Ishikawa (cell line): ENCODE measurements around the gene ZNF688.

Experiments used
- CREB1 ChIP-seq: IDR thresholded peaks from 2 replicates; pipeline ENCODE4 v1.6.1; 2012; ENCODE audit warnings: low read depth
- EGR1 ChIP-seq: IDR thresholded peaks from 2 replicates; pipeline ENCODE4 v1.6.1; 2012
- EP300 ChIP-seq: IDR thresholded peaks from 2 replicates; pipeline ENCODE4 v1.6.1; 2012; ENCODE audit warnings: borderline replicate concordance
- MAX ChIP-seq: IDR thresholded peaks from 2 replicates; pipeline ENCODE4 v1.6.1; 2012
- NFIC ChIP-seq: IDR thresholded peaks from 2 replicates; pipeline ENCODE4 v1.6.1; 2012
- RAD21 ChIP-seq: IDR thresholded peaks from 2 replicates; pipeline ENCODE4 v1.6.1; 2012; ENCODE audit warnings: low read depth
- REST ChIP-seq: IDR thresholded peaks from 2 replicates; pipeline ENCODE4 v1.6.1; 2012; ENCODE audit warnings: low read depth, mild to moderate bottlenecking
- TAF1 ChIP-seq: IDR thresholded peaks from 2 replicates; pipeline ENCODE4 v1.6.1; 2012; ENCODE audit warnings: low read depth, mild to moderate bottlenecking
- TCF12 ChIP-seq: IDR thresholded peaks from 2 replicates; pipeline ENCODE4 v1.6.1; 2012; ENCODE audit warnings: low read depth
- TEAD4 ChIP-seq: IDR thresholded peaks from 2 replicates; pipeline ENCODE4 v1.6.1; 2012
- YY1 ChIP-seq: IDR thresholded peaks from 2 replicates; pipeline ENCODE4 v1.6.1; 2012; ENCODE audit warnings: low read depth
- ZBTB7A ChIP-seq: IDR thresholded peaks from 2 replicates; pipeline ENCODE4 v1.6.1; 2012; ENCODE audit warnings: low read depth
- TF ChIP-seq, protein P1 (sequence below): IDR thresholded peaks from 2 replicates; pipeline ENCODE4 v1.6.1; 2012

- no peak; the same call in none of the 2 replicates for TF ChIP-seq TAF1
- TF ChIP-seq REST, result no peak
- TF ChIP-seq MAX, result peak; percentile 58
- TF ChIP-seq EP300, result no peak
- no peak for TF ChIP-seq CREB1
- TF ChIP-seq EGR1, result peak; percentile 97
- no peak; the same call in 1 of the 2 replicates for TF ChIP-seq RAD21
- TF ChIP-seq, protein P1, sequence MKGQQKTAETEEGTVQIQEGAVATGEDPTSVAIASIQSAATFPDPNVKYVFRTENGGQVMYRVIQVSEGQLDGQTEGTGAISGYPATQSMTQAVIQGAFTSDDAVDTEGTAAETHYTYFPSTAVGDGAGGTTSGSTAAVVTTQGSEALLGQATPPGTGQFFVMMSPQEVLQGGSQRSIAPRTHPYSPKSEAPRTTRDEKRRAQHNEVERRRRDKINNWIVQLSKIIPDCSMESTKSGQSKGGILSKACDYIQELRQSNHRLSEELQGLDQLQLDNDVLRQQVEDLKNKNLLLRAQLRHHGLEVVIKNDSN, result no peak
- TF ChIP-seq TEAD4, result no peak
- TF ChIP-seq YY1, result peak; percentile 99
- TF ChIP-seq TCF12, result peak; percentile 29
- TF ChIP-seq ZBTB7A, result 0 out of 2 replicates have a peak, but pooled peaks have one; percentile 70
- TF ChIP-seq NFIC, result 0 out of 2 replicates have a peak, but pooled peaks have one; percentile 6
Measured at GRCh38 chr16:30557957-30558788, 13.3 kb downstream of the ZNF688 start, which contains the start of gene ZNF764.
